ENCODE results near the gene FMO2.

The FMO2 gene

DNA sequence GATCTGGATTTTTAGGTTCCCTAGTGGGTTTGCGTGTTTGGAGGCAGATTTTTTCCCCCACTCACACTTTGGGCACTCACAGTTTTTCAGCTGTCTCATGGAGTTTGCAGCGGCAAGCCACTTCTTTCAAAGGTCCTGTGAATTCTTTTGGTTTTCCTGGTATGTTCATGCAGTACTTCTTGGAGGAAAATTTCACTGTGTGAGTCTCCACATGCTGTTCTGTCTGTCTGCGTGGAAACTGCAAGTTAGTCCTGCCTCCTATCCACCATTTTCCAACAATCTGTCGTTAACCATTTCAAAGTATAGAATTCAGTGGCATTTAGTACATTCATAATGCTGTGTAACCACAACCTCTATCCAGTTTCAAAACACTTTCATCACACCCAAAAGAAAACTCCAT lies 62.4 kb downstream of the FMO2 start:
- H3K36me3 Mint-ChIP-seq (ENCODE audit: low read depth) = no peaks in the 10 kb centered on the region
- peak overlapping the region in 1 of 3 experiments; percentile 0 for H3K4me3 Mint-ChIP-seq
- TF ChIP-seq, protein P1, sequence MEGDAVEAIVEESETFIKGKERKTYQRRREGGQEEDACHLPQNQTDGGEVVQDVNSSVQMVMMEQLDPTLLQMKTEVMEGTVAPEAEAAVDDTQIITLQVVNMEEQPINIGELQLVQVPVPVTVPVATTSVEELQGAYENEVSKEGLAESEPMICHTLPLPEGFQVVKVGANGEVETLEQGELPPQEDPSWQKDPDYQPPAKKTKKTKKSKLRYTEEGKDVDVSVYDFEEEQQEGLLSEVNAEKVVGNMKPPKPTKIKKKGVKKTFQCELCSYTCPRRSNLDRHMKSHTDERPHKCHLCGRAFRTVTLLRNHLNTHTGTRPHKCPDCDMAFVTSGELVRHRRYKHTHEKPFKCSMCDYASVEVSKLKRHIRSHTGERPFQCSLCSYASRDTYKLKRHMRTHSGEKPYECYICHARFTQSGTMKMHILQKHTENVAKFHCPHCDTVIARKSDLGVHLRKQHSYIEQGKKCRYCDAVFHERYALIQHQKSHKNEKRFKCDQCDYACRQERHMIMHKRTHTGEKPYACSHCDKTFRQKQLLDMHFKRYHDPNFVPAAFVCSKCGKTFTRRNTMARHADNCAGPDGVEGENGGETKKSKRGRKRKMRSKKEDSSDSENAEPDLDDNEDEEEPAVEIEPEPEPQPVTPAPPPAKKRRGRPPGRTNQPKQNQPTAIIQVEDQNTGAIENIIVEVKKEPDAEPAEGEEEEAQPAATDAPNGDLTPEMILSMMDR (IDR thresholded peaks at IDR 0.05; ENCODE audit: unreplicated experiment in 3 of 3) = no peak
- peaks cover 9% of the 10 kb centered on the region for H3K4me1 Mint-ChIP-seq
- peak overlapping the region; percentile 64 to 81 (median 74) for H3K27ac Mint-ChIP-seq
- H3K9me3 Mint-ChIP-seq = no peaks in the 10 kb centered on the region
- H3K27me3 Mint-ChIP-seq (ENCODE audit: low read depth) = peaks cover 21% of the 10 kb centered on the region

DNA sequence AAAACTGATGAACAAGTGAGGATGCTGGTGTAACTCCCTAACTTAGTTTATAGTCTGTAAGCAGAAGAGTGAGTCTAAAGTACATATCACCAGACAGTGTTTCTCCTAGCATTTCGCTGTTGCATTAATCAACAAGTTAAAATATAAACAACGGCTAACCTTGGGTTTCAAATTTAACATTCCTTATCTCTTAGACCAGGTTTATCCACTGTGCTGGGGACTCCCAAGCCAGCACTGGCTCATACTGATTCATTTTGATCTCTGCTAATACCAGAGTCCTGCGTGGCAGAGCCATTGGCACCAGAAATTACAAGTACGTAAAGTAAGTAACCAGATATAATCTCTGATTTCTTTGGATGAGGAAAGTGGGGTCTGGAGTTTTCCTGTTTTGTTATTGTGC lies 63.2 kb downstream of the FMO2 start, which contains the start of gene FMO1:
FMO1 (plus strand) TSS at position 193 of the 400 bp plus-strand sequence. CDS start 9,594 bp downstream, outside the sequence.
- H3K4me3 Mint-ChIP-seq = peak within 1 kb of the TSS; percentile 64 to 74 (median 73)
- H3K4me1 Mint-ChIP-seq = peaks cover 11% of the 10 kb centered on the region
- no peaks in the 10 kb centered on the region for H3K36me3 Mint-ChIP-seq (ENCODE audit: low read depth)
- no peaks in the 10 kb centered on the region for H3K9me3 Mint-ChIP-seq
- H3K27ac Mint-ChIP-seq = peak within 1 kb of the TSS; percentile 64 to 81 (median 74)
- TF ChIP-seq, protein P1 (IDR thresholded peaks at IDR 0.05; ENCODE audit: unreplicated experiment in 3 of 3) = no peak
- peaks cover 21% of the 10 kb centered on the region for H3K27me3 Mint-ChIP-seq (ENCODE audit: low read depth)

DNA sequence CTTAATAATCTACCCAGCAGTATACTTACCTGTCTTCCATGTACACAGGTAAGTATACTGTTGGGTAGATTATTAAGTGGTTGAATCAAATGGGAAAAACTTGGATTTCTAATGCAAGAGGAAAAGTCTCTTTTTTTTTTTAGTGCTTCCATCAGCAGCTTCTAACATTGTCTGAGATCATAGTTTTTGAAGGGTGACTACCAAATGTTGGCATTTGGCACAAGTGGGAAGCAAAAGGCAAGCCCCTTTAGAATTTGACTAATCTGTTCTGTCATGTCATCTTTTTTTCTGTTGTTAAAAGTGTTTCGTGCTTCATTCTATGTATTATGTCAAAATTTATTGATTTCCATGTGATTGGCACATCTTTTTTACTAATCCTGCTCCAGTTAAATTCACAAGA lies 63.7 kb downstream of the FMO2 start:
- H3K9me3 Mint-ChIP-seq = no peaks in the 10 kb centered on the region
- H3K27me3 Mint-ChIP-seq (ENCODE audit: low read depth) = peaks cover 21% of the 10 kb centered on the region
- H3K4me3 Mint-ChIP-seq = peak overlapping the region in 2 of 3 experiments; percentile 65 to 73
- H3K4me1 Mint-ChIP-seq = peaks cover 11% of the 10 kb centered on the region
- H3K36me3 Mint-ChIP-seq (ENCODE audit: low read depth) = no peaks in the 10 kb centered on the region
- no peak overlapping the region for H3K27ac Mint-ChIP-seq
- TF ChIP-seq, protein P1 (IDR thresholded peaks at IDR 0.05; ENCODE audit: unreplicated experiment in 3 of 3) = no peak

DNA sequence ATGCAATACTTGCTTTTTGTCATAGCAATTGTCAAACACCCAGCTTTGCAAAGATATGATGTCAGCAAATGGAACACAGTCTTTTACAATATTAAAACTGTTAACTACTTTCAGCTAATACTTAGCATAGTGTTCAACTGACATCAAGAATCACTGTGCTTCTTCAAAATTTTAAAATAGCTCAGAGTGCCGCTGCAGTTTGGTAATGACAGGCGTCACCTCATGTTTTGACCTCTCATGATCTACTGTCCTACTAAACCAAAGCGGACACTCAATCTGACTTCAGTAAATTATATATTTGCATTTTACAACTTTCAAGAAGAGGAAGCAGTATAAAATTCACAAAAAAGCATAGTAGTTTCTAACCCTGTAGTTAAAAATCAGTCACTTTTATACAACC lies 65.2 kb downstream of the FMO2 start:
- peak overlapping the region; percentile 59 to 73 (median 72) for H3K4me3 Mint-ChIP-seq
- TF ChIP-seq, protein P1 (IDR thresholded peaks at IDR 0.05; ENCODE audit: unreplicated experiment in 3 of 3) = no peak
- H3K27me3 Mint-ChIP-seq (ENCODE audit: low read depth) = peaks cover 18% of the 10 kb centered on the region
- no peak overlapping the region for H3K27ac Mint-ChIP-seq
- no peaks in the 10 kb centered on the region for H3K36me3 Mint-ChIP-seq (ENCODE audit: low read depth)
- H3K9me3 Mint-ChIP-seq = no peaks in the 10 kb centered on the region
- H3K4me1 Mint-ChIP-seq = peaks cover 14% of the 10 kb centered on the region

DNA sequence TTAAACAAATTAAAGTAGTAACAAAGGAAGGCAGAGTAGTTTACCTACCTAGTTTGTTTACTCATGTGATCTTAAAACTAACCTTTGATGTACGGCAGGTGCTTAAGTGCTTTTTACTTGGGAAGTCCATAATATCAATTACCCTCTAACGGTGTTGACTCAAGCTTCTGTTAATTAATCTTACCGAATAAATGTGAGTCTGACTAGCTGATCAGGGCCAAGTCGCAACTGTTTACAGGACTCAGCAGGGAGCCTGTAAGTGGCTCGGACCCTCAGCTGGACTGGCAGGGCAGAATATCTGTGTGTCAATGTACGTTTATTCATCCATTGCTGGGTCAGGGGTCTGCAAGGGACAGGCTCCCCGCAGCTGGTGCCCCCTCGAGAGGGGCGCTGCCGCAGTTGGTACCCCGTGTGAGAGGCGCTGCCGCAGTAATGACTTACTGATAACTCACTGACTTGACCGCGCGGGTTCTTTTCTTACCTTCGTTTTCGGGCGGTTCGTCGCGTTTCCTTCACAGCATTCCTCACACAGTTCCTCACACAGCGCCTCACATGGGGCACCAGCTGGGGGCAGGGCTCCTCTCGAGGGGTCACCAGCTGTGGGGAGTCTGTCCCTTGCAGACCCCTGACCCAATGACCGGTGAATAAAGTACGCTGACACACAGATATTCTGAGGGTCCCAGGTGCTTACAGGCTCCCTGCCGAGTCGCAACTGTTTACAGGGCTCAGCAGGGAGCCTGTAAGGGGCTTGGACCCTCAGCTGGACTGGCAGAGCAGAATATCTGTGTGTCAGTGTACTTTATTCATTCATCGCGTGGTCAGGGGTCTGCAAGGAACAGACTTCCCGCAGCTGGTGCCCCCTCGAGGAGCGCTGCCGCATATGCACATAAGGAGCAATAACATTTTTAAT lies 66.2 kb downstream of the FMO2 start:
- Mint-ChIP-seq H3K27me3 (ENCODE audit: low read depth) (peaks cover 22% of the 10 kb centered on the region), H3K4me1 (peaks cover 20% of the 10 kb centered on the region), H3K4me3 (peak overlapping the region; percentile 84 to 91 (median 89)), H3K36me3 (ENCODE audit: low read depth) (no peaks in the 10 kb centered on the region), H3K27ac (peak overlapping the region; percentile 22 to 66 (median 55)), H3K9me3 (no peaks in the 10 kb centered on the region)
- TF ChIP-seq, protein P1 (IDR thresholded peaks at IDR 0.05; ENCODE audit: unreplicated experiment in 3 of 3) = peak; percentile 65 to 69 (median 66)
